HCT116 (cell line): Measurements from ENCODE around the gene CNTN4. TPM values are rescaled to one million over a fixed set of nuclear protein-coding genes. Genes with fewer than 3 reads are reported as not detected.

Experiments
- ATAC-seq: fragments of 200-7000 bp; cut with Tn5 transposase; 2 replicates; pipeline ENCODE4 v1.9.1; 2020; ENCODE audit warnings: mild to moderate bottlenecking, moderate library complexity
- BruUV-seq: library from RNA; stranded (reverse); fragments of 400-500 nt; replicated peaks from 2 replicates; lab custom pipeline; 2021; lab: Mats Ljungman, UMichigan
- CTCF ChIA-PET: fragments of 300-600 bp; sonication (Branson Sonifier 250); formaldehyde crosslinking; loops from one replicate; lab custom pipeline; 2021; ENCODE audit warnings: antibody characterized with exemption; lab: Charles Lee
- POLR2A ChIA-PET: fragments of 300-600, 350-600 bp; sonication (Branson Sonifier 250); formaldehyde crosslinking; loops from one replicate; lab custom pipeline; 2021; ENCODE audit warnings: antibody characterized with exemption; lab: Charles Lee
- RAD21 ChIA-PET, 2 experiments: fragments of 300-600 bp; sonication (Branson Sonifier 250); formaldehyde crosslinking; loops; one replicate each; lab custom pipeline; 2023; ENCODE audit warnings: low total read pairs in 2 of 2; ENCODE audit not compliant: uncharacterized antibody in 2 of 2, unreplicated experiment in 2 of 2, low non-redundant PET in 1 of 2; lab: Charles Lee
- DNase-seq: peaks from one replicate; pipeline ENCODE4 v3.0.0-alpha.2; 2010; ENCODE audit warnings: low read depth, low spot score
- H2AFZ ChIP-seq: fragments of 200-600 bp; shearing (Covaris generic), sonication (generic); 2 replicates; pipeline ENCODE4 v1.6.1; 2017; ENCODE audit warnings: low read depth, mixed run types, mixed read lengths, antibody characterized with exemption, low read length; ENCODE audit not compliant: poor library complexity, severe bottlenecking
- H3K27ac ChIP-seq: 2 replicates; pipeline ENCODE4 v1.5.1; 2012; ENCODE audit warnings: low read depth, low read length
- H3K27me3 ChIP-seq: fragments of 200-600 bp; sonication (generic); 2 replicates; pipeline ENCODE4 v1.6.1; 2016; ENCODE audit warnings: mixed run types, low read length, mixed read lengths; ENCODE audit not compliant: insufficient read depth
- H3K36me3 ChIP-seq, 2 experiments: fragments of 200-500 bp in 1 of 2; fragments of 200-600 bp in 1 of 2; sonication (Bioruptor generic) in 1 of 2; sonication (generic) in 1 of 2; 2 replicates each; pipeline versions ENCODE4 v1.5.1 to v1.6.1; 2014 to 2016; ENCODE audit warnings: low read length in 2 of 2, inconsistent platforms in 1 of 2, mixed read lengths in 1 of 2, mixed run types in 1 of 2; ENCODE audit not compliant: insufficient read depth in 2 of 2, control insufficient read depth in 1 of 2
- H3K4me1 ChIP-seq, 2 experiments: fragments of 200-600 bp in 1 of 2; sonication (generic) in 1 of 2; 2 replicates each; pipeline versions ENCODE4 v1.5.1 to v1.6.1; 2012 to 2017; ENCODE audit warnings: low read length in 2 of 2, inconsistent platforms in 1 of 2, mild to moderate bottlenecking in 1 of 2, mixed read lengths in 1 of 2, mixed run types in 1 of 2, moderate library complexity in 1 of 2; ENCODE audit not compliant: insufficient read depth in 2 of 2, control insufficient read depth in 1 of 2
- H3K4me2 ChIP-seq: fragments of 200-600 bp; sonication (generic); 2 replicates; pipeline ENCODE4 v1.6.1; 2017; ENCODE audit warnings: mixed run types, low read length, mixed read lengths
- H3K4me3 ChIP-seq, 2 experiments: fragments of 200-600 bp in 1 of 2; sonication (generic) in 1 of 2; replicated peaks in 1 of 2; 2 replicates each; pipeline ENCODE4 v1.5.1; 2011 to 2016; ENCODE audit warnings: low read length in 2 of 2, control low read depth in 1 of 2, low read depth in 1 of 2, mild to moderate bottlenecking in 1 of 2, mixed read lengths in 1 of 2, mixed run types in 1 of 2
- H3K79me2 ChIP-seq: fragments of 200-600 bp; sonication (generic); 2 replicates; pipeline ENCODE4 v1.6.1; 2017; ENCODE audit warnings: mild to moderate bottlenecking, mixed run types, low read length, moderate library complexity, mixed read lengths; ENCODE audit not compliant: insufficient read depth
- H3K9ac ChIP-seq: fragments of 200-600 bp; sonication (generic); 2 replicates; pipeline ENCODE4 v1.6.1; 2016; ENCODE audit warnings: low read length, mixed read lengths
- H3K9me2 ChIP-seq: fragments of 200-600 bp; sonication (generic), shearing (Covaris generic); 2 replicates; pipeline ENCODE4 v1.6.1; 2017; ENCODE audit warnings: mixed run types, mild to moderate bottlenecking, moderate library complexity; ENCODE audit not compliant: insufficient read depth
- H3K9me3 ChIP-seq, 2 experiments: fragments of 200-500 bp in 1 of 2; fragments of 200-600 bp in 1 of 2; sonication (Bioruptor generic) in 1 of 2; sonication (generic) in 1 of 2; 2 replicates each; pipeline ENCODE4 v1.6.1; 2014 to 2017; ENCODE audit warnings: low read length in 2 of 2, mixed read lengths in 2 of 2, inconsistent platforms in 1 of 2, low read depth in 1 of 2, mild to moderate bottlenecking in 1 of 2, mixed run types in 1 of 2, moderate library complexity in 1 of 2; ENCODE audit not compliant: control insufficient read depth in 1 of 2, insufficient read depth in 1 of 2
- H4K20me1 ChIP-seq: fragments of 200-600 bp; sonication (generic), shearing (Covaris generic); 2 replicates; pipeline ENCODE4 v1.6.1; 2017; ENCODE audit warnings: mixed run types, mild to moderate bottlenecking, moderate library complexity; ENCODE audit not compliant: insufficient read depth
- CBX3 ChIP-seq: IDR thresholded peaks from 2 replicates; pipeline ENCODE4 v1.6.1; 2012; ENCODE audit warnings: low read depth
- CTCF ChIP-seq, 3 experiments: fragments of 200-600 bp in 1 of 3; sonication (generic) in 1 of 3; IDR thresholded peaks in 2 of 3; conservative IDR thresholded peaks in 1 of 3; 2 replicates each; pipeline ENCODE4 v1.5.1; 2012 to 2017; ENCODE audit warnings: low read depth in 2 of 3, low read length in 2 of 3, antibody characterized with exemption in 1 of 3, borderline replicate concordance in 1 of 3, control low read depth in 1 of 3, mild to moderate bottlenecking in 1 of 3, mixed read lengths in 1 of 3, mixed run types in 1 of 3, moderate library complexity in 1 of 3; ENCODE audit not compliant: insufficient read depth in 1 of 3
- JUND ChIP-seq: IDR thresholded peaks from 2 replicates; pipeline ENCODE4 v1.6.1; 2012
- MAX ChIP-seq: IDR thresholded peaks from 2 replicates; pipeline ENCODE4 v1.6.1; 2012
- SP1 ChIP-seq: IDR thresholded peaks from 2 replicates; pipeline ENCODE4 v1.6.1; 2012; ENCODE audit warnings: low read depth
- SRF ChIP-seq: IDR thresholded peaks from 2 replicates; pipeline ENCODE4 v1.6.1; 2012; ENCODE audit warnings: low read depth
- ZFX ChIP-seq: fragments of 450-650 bp; IDR thresholded peaks from 2 replicates; pipeline ENCODE4 v1.6.1; 2017
- intact Hi-C: fragments of 100-400 bp; cut with micrococcal nuclease; formaldehyde crosslinking; loops from 2 replicates; pipeline ENCODE4 v1.10.0; 2022
- total RNA-seq: library from RNA; stranded (reverse); gene quantifications from one replicate; pipeline ENCODE4 v1.2.1, GENCODE V29; 2021; ENCODE audit not compliant: unreplicated experiment

Gene CNTN4
- total RNA-seq, 1 experiment from 2014 or later: not detected

- ChIA-PET CTCF (no interaction called here), POLR2A (no interaction called here), RAD21 (no interaction called here)
- Histone ChIP-seq H3K4me1 (no peaks in the 10 kb centered on the region), H3K79me2 (no peaks in the 10 kb centered on the region), H3K27ac (no peak overlapping the region), H3K9me3 (peaks cover 3 to 30% of the 10 kb centered on the region in 2 experiments; a peak in 2 of 4 replicates), H3K9ac (no peak overlapping the region), H3K27me3 (no peaks in the 10 kb centered on the region), H3K36me3 (no peaks in the 10 kb centered on the region), H3K9me2 (no peaks in the 10 kb centered on the region), H2AFZ (no peak overlapping the region), H3K4me3 (no peak overlapping the region), H4K20me1 (no peaks in the 10 kb centered on the region), H3K4me2 (no peak overlapping the region)
- DNase-seq (no peak), ATAC-seq (no peak)
- intact Hi-C loops: no loop called here
- BruUV-seq: no TSS peak
- TF ChIP-seq MAX (no peak), CBX3 (no peak), SP1 (no peak), JUND (no peak)
Observed at GRCh38 chr3:2370317-2370716, 271.7 kb downstream of the CNTN4 start.

- no TSS peak for BruUV-seq
- no peaks in the 10 kb centered on the region for H3K4me1 ChIP-seq
- H3K79me2 ChIP-seq: no peaks in the 10 kb centered on the region
- H3K4me3 ChIP-seq: no peak overlapping the region
- H3K4me2 ChIP-seq: no peak overlapping the region
- POLR2A ChIA-PET: no interaction called here
- RAD21 ChIA-PET: no interaction called here
- peaks cover 3 to 26% of the 10 kb centered on the region in 2 experiments; a peak in 2 of 4 replicates for H3K9me3 ChIP-seq
- no peak overlapping the region for H2AFZ ChIP-seq
- intact Hi-C loops: no loop called here
- H3K27ac ChIP-seq: no peak overlapping the region
- no peaks in the 10 kb centered on the region for H4K20me1 ChIP-seq
- TF ChIP-seq SRF (no peak), ZFX (no peak), CTCF (IDR thresholded peaks at IDR 0.05 in 2 of 3, conservative IDR thresholded peaks at IDR 0.05 in 1 of 3; ENCODE audit: borderline replicate concordance in 1 of 3, insufficient read depth in 1 of 3, low read depth in 2 of 3, low read length in 2 of 3) (no peak)
- H3K9me2 ChIP-seq: no peaks in the 10 kb centered on the region
- ATAC-seq (no peak), DNase-seq (no peak)
- no peaks in the 10 kb centered on the region for H3K27me3 ChIP-seq
- CTCF ChIA-PET: no interaction called here
- H3K36me3 ChIP-seq: no peaks in the 10 kb centered on the region
- no peak overlapping the region for H3K9ac ChIP-seq
Observed at GRCh38 chr3:2372306-2372705, 273.6 kb downstream of the CNTN4 start.
